Measurements from ENCODE around the gene FNDC3B.

The FNDC3B gene

DNA sequence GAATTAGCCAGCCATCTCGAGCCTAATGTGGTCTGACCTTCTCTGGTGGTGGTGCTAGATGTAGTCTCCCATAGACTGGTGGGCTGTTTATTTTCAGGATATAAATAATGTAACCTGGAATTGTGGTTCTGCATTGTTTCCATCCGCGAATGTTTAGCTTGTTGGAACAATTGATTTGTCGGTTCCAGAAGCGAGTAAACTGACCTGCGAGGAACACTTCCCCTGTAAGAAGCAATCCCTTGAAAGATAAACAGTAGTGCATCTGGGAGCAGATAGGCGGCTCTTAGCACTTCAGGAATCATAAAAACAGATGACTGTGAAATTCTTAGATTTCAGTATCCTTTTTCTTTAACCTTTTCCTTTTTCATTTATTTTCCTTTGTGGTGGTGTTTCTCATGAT lies 251.1 kb downstream of the FNDC3B start:
- H3K4me3 ChIP-seq (ENCODE audit: low read depth, low read length) = no peak overlapping the region
- TF ChIP-seq, protein P1, sequence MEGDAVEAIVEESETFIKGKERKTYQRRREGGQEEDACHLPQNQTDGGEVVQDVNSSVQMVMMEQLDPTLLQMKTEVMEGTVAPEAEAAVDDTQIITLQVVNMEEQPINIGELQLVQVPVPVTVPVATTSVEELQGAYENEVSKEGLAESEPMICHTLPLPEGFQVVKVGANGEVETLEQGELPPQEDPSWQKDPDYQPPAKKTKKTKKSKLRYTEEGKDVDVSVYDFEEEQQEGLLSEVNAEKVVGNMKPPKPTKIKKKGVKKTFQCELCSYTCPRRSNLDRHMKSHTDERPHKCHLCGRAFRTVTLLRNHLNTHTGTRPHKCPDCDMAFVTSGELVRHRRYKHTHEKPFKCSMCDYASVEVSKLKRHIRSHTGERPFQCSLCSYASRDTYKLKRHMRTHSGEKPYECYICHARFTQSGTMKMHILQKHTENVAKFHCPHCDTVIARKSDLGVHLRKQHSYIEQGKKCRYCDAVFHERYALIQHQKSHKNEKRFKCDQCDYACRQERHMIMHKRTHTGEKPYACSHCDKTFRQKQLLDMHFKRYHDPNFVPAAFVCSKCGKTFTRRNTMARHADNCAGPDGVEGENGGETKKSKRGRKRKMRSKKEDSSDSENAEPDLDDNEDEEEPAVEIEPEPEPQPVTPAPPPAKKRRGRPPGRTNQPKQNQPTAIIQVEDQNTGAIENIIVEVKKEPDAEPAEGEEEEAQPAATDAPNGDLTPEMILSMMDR (IDR thresholded peaks at IDR 0.05; ENCODE audit: low read depth, low read length) = no peak
- H3K27me3 ChIP-seq = no peaks in the 10 kb centered on the region
- no peak for DNase-seq
- no peaks in the 10 kb centered on the region; the same call in 1 of the 2 replicates for H3K36me3 ChIP-seq
- H3K9me3 ChIP-seq = no peaks in the 10 kb centered on the region
- H3K4me1 ChIP-seq = peaks cover 26% of the 10 kb centered on the region

DNA sequence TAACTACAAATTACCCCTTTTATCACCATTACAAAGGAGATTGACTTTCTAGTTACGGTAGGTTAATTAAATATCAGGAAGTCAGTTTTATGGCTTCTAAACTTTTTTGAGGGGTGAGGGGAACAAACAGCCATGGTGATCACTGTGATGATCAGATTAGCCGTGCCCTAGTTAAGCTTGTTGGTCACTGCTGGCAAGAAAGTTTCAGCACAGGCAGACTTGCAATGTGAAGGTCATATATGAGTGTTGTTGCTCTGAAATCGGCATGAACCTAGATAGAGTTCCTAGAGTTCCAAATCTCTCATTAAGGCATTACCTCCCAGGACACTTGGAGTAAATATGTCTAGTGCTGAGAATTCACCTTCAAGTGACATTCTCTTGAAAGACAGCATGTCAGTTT lies 252.3 kb downstream of the FNDC3B start:
- no peaks in the 10 kb centered on the region for H3K9me3 ChIP-seq
- H3K27me3 ChIP-seq = no peaks in the 10 kb centered on the region
- DNase-seq = no peak
- H3K36me3 ChIP-seq = no peaks in the 10 kb centered on the region; the same call in 1 of the 2 replicates
- peaks cover 23% of the 10 kb centered on the region for H3K4me1 ChIP-seq
- TF ChIP-seq, protein P1 (IDR thresholded peaks at IDR 0.05; ENCODE audit: low read depth, low read length) = no peak
- H3K4me3 ChIP-seq (ENCODE audit: low read depth, low read length) = no peak overlapping the region

DNA sequence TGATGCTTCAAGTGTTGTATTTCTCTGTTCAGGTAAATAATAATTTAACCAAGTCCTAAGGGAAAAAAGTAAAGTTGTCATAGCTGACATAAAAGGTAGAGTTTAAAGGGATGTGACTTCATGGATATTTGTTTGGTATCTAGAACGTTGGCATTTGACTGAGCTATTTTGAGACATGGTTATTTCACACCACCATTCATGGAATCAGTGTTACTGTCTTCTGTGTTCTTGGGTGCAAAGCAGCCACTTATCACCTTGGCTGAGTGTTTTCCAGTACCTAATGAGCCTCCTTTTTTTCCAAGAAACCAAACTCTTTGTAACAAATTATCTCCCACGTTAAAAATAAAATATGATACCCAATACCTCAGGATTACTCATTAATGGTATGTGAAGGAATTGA lies 253.0 kb downstream of the FNDC3B start:
- H3K36me3 ChIP-seq = no peaks in the 10 kb centered on the region; the same call in 1 of the 2 replicates
- TF ChIP-seq, protein P1 (IDR thresholded peaks at IDR 0.05; ENCODE audit: low read depth, low read length) = no peak
- H3K4me3 ChIP-seq (ENCODE audit: low read depth, low read length) = no peak overlapping the region
- H3K4me1 ChIP-seq = peaks cover 15% of the 10 kb centered on the region
- no peak for DNase-seq
- no peaks in the 10 kb centered on the region for H3K9me3 ChIP-seq
- H3K27me3 ChIP-seq = no peaks in the 10 kb centered on the region

DNA sequence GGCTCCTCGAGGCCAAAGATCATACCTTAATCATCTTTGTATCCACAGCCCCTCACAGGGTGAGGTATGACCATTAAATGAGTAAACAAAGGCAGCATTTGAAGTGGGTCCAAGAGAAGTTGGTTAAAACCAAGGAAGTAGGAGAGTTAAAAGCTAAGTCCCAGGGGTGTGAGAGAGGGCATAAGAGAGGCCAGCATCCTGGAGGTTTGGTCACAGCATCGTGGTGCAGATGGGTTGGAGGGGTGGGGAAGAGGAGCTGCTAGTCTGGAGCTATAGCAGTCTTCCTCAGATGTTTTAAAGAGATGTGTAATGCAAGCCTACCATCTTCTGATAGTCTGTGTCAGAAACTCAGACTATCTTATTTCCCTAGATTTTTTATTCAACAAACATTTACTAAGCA lies 253.7 kb downstream of the FNDC3B start:
- TF ChIP-seq, protein P1 (IDR thresholded peaks at IDR 0.05; ENCODE audit: low read depth, low read length) = no peak
- no peak for DNase-seq
- H3K9me3 ChIP-seq = no peaks in the 10 kb centered on the region
- no peak overlapping the region for H3K4me3 ChIP-seq (ENCODE audit: low read depth, low read length)
- no peaks in the 10 kb centered on the region for H3K27me3 ChIP-seq
- H3K36me3 ChIP-seq = no peaks in the 10 kb centered on the region; the same call in 1 of the 2 replicates
- H3K4me1 ChIP-seq = peaks cover 8% of the 10 kb centered on the region

DNA sequence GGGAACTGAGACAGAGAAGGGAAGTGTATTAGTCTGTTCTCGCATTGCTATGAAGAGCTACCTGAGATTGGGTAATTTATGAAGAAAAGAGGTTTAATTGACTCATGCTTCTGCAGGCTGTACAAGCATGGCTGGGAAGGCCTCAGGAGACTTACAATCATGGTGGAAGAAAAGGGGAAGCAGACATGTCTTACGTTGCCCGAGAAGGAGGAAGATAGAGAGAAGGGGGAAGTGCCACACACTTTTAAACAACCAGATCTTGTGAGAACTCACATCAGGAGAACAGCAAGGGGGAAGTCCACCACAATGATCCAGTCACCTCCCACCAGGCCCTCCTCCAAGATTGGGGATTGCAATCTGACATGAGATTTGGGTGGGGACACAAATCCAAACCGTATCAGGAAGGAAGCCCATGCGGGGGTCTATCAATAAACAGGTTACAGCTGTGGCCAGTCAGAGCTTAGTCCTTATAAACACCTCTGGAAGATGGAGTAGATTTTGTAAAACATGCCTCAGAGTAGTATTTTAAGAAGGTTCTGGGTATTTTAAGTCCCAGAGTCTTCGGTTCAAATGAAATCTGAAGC lies 254.9 kb downstream of the FNDC3B start:
- DNase-seq = no peak
- Histone ChIP-seq H3K27me3 (no peaks in the 10 kb centered on the region), H3K4me3 (ENCODE audit: low read depth, low read length) (no peak overlapping the region), H3K36me3 (peaks cover 7% of the 10 kb centered on the region; the same call in 1 of the 2 replicates), H3K4me1 (no peaks in the 10 kb centered on the region; the same call in 1 of the 2 replicates), H3K9me3 (no peaks in the 10 kb centered on the region)
- TF ChIP-seq, protein P1 (IDR thresholded peaks at IDR 0.05; ENCODE audit: low read depth, low read length) = no peak

DNA sequence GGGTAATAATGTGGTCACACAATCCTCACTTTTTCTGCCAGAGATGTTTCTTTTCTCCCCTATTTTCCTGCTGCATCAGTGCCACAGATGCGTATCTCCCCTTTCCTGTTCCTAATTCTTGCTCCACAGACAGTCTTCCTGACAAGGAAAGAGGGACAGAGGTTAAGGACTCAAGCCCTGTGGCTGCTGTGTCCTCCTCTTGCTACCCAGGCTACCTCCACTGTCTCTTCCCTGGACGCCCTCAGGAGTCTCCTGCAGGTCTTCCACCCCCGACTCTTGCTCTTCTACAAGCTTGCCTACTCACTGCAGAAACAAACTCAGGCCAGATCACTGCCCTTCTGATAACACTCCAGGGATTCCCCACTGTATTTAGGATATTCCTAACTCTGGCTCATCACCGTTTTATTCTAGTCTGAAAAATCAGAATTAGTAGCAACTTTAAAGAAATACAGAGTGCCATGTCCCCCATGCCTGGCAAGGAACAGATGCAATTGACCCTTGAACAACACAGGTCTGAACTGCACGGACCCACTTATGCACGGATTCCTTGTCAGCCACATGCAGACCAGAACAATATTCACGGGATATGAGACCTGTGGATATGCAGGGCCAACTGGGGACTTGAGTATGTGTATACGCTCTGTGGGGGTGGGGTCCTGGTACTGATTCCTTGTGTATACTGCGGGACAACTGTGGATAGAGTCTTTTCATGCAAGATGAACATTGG lies 257.0 kb downstream of the FNDC3B start:
- Histone ChIP-seq H3K4me3 (ENCODE audit: low read depth, low read length) (no peak overlapping the region), H3K4me1 (no peaks in the 10 kb centered on the region; the same call in 1 of the 2 replicates), H3K9me3 (no peaks in the 10 kb centered on the region), H3K36me3 (peaks cover 7% of the 10 kb centered on the region; the same call in 1 of the 2 replicates), H3K27me3 (no peaks in the 10 kb centered on the region)
- TF ChIP-seq, protein P1 (IDR thresholded peaks at IDR 0.05; ENCODE audit: low read depth, low read length) = no peak
- DNase-seq = no peak

Data from BE2C (cell line).